RWPE2 (cell line): Measurements from ENCODE around the gene FBXW2.

Source experiments
- ATAC-seq: fragments of 200-7000 bp; cut with Tn5 transposase; 3 replicates; pipeline ENCODE4 v1.9.1; 2021; ENCODE audit warnings: low read depth
- DNase-seq: peaks from one replicate; pipeline ENCODE4 v3.0.0-alpha.2; 2020; ENCODE audit warnings: low spot score
- H3K27ac ChIP-seq: fragments of 450-650 bp; 2 replicates; pipeline ENCODE4 v1.5.1; 2017; ENCODE audit warnings: mild to moderate bottlenecking; ENCODE audit not compliant: poor library complexity, severe bottlenecking
- H3K27me3 ChIP-seq: fragments of 250-450 bp; sonication (Bioruptor Pico); 2 replicates; pipeline ENCODE4 v1.5.1; 2021; ENCODE audit warnings: mild to moderate bottlenecking, moderate library complexity; ENCODE audit not compliant: insufficient read depth, poor library complexity, severe bottlenecking
- H3K36me3 ChIP-seq: fragments of 250-450 bp; sonication (Bioruptor Pico); 2 replicates; pipeline ENCODE4 v1.5.1; 2020; ENCODE audit warnings: low read depth, mild to moderate bottlenecking, moderate library complexity
- H3K4me1 ChIP-seq: fragments of 250-450 bp; sonication (Bioruptor Pico); 2 replicates; pipeline ENCODE4 v1.5.1; 2021; ENCODE audit warnings: mild to moderate bottlenecking, moderate library complexity; ENCODE audit not compliant: insufficient read depth, poor library complexity, severe bottlenecking
- H3K4me3 ChIP-seq: fragments of 250-450 bp; sonication (Bioruptor Pico); 2 replicates; pipeline ENCODE4 v1.5.1; 2021; ENCODE audit warnings: mild to moderate bottlenecking, moderate library complexity; ENCODE audit not compliant: severe bottlenecking
- H3K9me3 ChIP-seq: fragments of 250-450 bp; sonication (Bioruptor Pico); 2 replicates; pipeline ENCODE4 v1.5.1; 2021; ENCODE audit warnings: mild to moderate bottlenecking, moderate library complexity; ENCODE audit not compliant: severe bottlenecking
- TF ChIP-seq, protein P1 (sequence below): fragments of 450-650 bp; IDR thresholded peaks from one replicate; pipeline ENCODE4 v1.5.1; 2017; ENCODE audit warnings: mild to moderate bottlenecking, moderate library complexity; ENCODE audit not compliant: poor library complexity, severe bottlenecking

The FBXW2 gene

DNA sequence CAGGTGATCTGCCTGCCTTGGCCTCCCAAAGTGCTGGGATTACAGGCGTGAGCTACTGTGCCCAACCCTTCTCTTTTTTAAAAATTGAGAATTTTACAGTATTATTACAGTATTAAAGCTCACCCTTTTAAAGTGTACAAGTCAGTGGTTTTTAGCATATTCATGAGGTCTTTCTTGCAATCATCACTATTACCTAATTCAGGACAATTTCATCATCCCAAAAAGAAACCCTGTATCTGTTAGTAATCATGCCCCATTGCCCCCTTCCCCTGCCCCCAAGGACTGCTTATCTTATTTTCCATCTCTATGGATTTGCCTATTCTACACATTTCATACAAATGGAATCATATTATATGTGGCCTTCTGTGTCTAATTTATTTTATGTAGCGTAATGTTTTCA is 56.3 kb downstream of the FBXW2 start:
- TF ChIP-seq, protein P1, sequence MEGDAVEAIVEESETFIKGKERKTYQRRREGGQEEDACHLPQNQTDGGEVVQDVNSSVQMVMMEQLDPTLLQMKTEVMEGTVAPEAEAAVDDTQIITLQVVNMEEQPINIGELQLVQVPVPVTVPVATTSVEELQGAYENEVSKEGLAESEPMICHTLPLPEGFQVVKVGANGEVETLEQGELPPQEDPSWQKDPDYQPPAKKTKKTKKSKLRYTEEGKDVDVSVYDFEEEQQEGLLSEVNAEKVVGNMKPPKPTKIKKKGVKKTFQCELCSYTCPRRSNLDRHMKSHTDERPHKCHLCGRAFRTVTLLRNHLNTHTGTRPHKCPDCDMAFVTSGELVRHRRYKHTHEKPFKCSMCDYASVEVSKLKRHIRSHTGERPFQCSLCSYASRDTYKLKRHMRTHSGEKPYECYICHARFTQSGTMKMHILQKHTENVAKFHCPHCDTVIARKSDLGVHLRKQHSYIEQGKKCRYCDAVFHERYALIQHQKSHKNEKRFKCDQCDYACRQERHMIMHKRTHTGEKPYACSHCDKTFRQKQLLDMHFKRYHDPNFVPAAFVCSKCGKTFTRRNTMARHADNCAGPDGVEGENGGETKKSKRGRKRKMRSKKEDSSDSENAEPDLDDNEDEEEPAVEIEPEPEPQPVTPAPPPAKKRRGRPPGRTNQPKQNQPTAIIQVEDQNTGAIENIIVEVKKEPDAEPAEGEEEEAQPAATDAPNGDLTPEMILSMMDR = no peak
- Histone ChIP-seq H3K36me3 (no peaks in the 10 kb centered on the region), H3K27ac (no peak overlapping the region), H3K4me3 (no peak overlapping the region), H3K9me3 (no peaks in the 10 kb centered on the region), H3K4me1 (no peaks in the 10 kb centered on the region), H3K27me3 (no peaks in the 10 kb centered on the region)
- no peak for DNase-seq
- no peak for ATAC-seq

DNA sequence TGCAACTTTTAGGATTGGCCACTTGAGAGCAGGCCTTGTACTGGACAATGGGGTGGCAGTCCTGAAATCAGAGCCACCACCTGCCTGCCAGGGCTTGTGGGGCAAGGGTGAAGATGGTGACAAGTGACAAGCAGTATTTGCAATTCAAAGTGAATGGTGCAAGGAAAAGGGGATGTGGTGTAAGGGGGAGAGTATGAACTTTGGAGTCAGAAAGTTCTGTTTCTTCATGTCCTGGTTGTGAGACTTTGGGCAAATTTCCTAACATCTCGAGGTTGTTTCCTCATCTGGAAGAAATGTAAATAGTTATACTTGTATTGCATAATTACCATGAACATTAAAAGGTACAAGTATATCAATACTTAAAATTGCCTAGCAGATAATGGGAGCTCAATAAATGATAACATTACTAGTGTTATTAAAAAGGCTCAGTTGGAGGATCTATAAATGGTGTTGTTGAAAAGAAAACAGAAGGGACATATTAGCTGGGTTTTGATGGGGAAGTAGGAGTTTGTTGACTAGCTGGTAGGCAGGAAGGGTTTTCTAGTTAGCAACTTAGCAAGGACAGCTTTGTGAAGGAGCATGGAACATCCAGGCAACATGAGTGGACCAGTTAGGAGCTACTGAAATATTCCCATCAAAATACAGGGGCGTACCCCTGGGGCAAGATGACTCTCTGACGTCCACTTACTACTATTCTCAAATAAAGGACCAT is 57.6 kb downstream of the FBXW2 start:
- H3K9me3 ChIP-seq = no peaks in the 10 kb centered on the region
- no peak overlapping the region for H3K4me3 ChIP-seq
- no peaks in the 10 kb centered on the region for H3K4me1 ChIP-seq
- no peaks in the 10 kb centered on the region for H3K27me3 ChIP-seq
- no peaks in the 10 kb centered on the region for H3K36me3 ChIP-seq
- no peak overlapping the region for H3K27ac ChIP-seq
- no peak for DNase-seq
- no peak for ATAC-seq
- TF ChIP-seq, protein P1 = no peak

DNA sequence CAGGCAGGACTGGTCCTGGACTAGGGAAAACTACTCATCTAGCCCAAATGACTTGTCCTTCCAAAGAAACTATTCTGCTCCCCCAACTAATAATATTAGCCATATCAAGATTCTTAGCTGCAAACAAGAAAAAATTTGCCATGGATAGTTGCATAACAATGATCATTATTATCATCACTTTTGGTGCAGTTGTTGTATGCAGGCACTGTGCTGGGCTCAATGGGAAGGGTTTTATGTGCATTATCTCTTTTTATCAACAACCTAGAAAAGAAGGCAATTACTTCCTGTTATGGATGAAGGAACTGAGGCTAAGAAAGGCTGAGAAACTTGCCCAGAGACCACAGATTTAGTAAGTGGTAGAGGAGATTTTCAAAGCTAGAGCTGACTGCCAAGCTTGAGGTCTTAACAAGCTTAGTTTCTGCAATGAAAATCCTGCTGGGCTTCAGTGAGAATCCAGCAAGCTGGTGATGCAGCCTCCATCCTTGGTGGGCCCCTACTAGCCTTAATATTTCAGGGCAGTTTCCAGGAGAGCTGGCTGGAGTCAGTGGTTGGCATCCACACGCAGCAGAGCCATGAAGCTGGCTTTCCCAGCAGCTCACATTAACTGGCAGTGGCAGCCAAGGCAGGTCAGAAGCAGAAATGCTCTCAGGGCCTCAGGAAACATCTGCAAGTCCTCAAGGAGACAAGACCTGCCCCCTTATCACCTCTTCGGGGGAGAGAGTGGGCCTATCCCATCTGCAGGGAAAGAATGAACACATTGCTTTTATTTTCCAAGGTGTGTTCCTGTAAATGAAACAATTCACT is 58.4 kb downstream of the FBXW2 start:
- no peak overlapping the region for H3K27ac ChIP-seq
- no peak for ATAC-seq
- H3K4me3 ChIP-seq = no peak overlapping the region

DNA sequence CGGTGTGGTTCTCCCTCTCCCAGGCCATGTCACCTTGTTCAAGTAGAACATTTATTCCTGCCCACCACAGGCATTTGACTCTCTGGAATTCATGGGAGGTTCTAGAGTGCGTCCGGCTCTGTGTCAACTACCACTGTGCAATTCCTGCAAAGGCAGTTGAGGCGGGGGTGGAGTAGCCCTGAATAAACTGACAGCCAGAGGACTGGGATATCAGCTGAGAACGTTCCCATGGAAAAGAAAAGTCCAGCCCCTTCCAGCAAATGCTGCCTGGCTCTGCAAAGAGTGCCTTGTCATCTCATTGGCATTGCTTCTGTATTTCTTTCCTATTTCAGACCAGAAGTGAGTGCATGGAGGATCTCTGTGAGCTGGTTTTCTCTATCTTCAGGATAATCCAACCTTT is 60.0 kb downstream of the FBXW2 start:
- TF ChIP-seq, protein P1 = no peak
- ATAC-seq = no peak
- H3K9me3 ChIP-seq = no peaks in the 10 kb centered on the region

More for the DNA sequence above, 58.4 kb downstream of the FBXW2 start:
- no peak for DNase-seq
- H3K36me3 ChIP-seq = no peaks in the 10 kb centered on the region
- no peaks in the 10 kb centered on the region for H3K4me1 ChIP-seq
- TF ChIP-seq, protein P1 = no peak
- H3K9me3 ChIP-seq = no peaks in the 10 kb centered on the region
- no peaks in the 10 kb centered on the region for H3K27me3 ChIP-seq

More for the DNA sequence above, 60.0 kb downstream of the FBXW2 start:
- no peaks in the 10 kb centered on the region for H3K27me3 ChIP-seq
- no peak overlapping the region for H3K27ac ChIP-seq
- H3K4me1 ChIP-seq = no peaks in the 10 kb centered on the region
- no peak for DNase-seq
- H3K4me3 ChIP-seq = no peak overlapping the region
- H3K36me3 ChIP-seq = no peaks in the 10 kb centered on the region
